BLaER1 treated with 17β-estradiol and CSF1 and Interleukin-3, amounts not matched to agents 10 nM and 100 nM (cell line): Measurements from ENCODE around the gene TTC7B.

ENCODE experiments used
- H3K27ac ChIP-seq, 11 experiments: shearing (Covaris generic); formaldehyde crosslinking; 2 replicates each; pipeline ENCODE4 v1.8.1; 2022
- H3K27me3 ChIP-seq, 11 experiments: shearing (Covaris generic); formaldehyde crosslinking; 2 replicates each; pipeline ENCODE4 v1.8.1; 2022
- H3K36me3 ChIP-seq, 11 experiments: shearing (Covaris generic); formaldehyde crosslinking; 2 replicates each; pipeline ENCODE4 v1.8.1; 2022
- H3K4me1 ChIP-seq, 10 experiments: shearing (Covaris generic); formaldehyde crosslinking; 2 replicates each; pipeline ENCODE4 v1.8.1; 2022
- H3K4me2 ChIP-seq, 11 experiments: shearing (Covaris generic); formaldehyde crosslinking; 2 replicates each; pipeline ENCODE4 v1.8.1; 2022
- H3K4me3 ChIP-seq, 10 experiments: shearing (Covaris generic); formaldehyde crosslinking; 2 replicates each; pipeline ENCODE4 v1.8.1; 2022
- H3K9ac ChIP-seq, 11 experiments: shearing (Covaris generic); formaldehyde crosslinking; 2 replicates each; pipeline ENCODE4 v1.8.1; 2022
- H3K9me3 ChIP-seq, 11 experiments: shearing (Covaris generic); formaldehyde crosslinking; replicated peaks in 1 of 11; 2 replicates each; pipeline ENCODE4 v1.8.1; 2022
- H4K20me1 ChIP-seq, 11 experiments: shearing (Covaris generic); formaldehyde crosslinking; 2 replicates each; pipeline ENCODE4 v1.8.1; 2022
- Cebpa-rat ChIP-seq, 11 experiments: shearing (Covaris generic); IDR thresholded peaks; 2 replicates each; pipeline ENCODE4 v1.8.1; 2022

The TTC7B gene

GRCh38 chr14:90613997-90614396 is 202.2 kb downstream of the TTC7B start:
- H3K27ac ChIP-seq: no peak overlapping the region
- no peaks in the 10 kb centered on the region for H3K9me3 ChIP-seq
- no peak overlapping the region for H3K9ac ChIP-seq
- H3K27me3 ChIP-seq: no peaks in the 10 kb centered on the region
- H3K36me3 ChIP-seq: peaks cover 0 to 13% (median 6%) of the 10 kb centered on the region in 11 experiments; a peak in 10 of 22 replicates
- H3K4me1 ChIP-seq: peaks cover 7 to 74% (median 14%) of the 10 kb centered on the region in 10 experiments; a peak in 19 of 20 replicates
- TF ChIP-seq Cebpa-rat (IDR thresholded peaks at IDR 0.05): no peak
- H3K4me3 ChIP-seq: no peak overlapping the region
- H3K4me2 ChIP-seq: no peak overlapping the region
- H4K20me1 ChIP-seq: no peaks in the 10 kb centered on the region

GRCh38 chr14:90613453-90613852 is 202.8 kb downstream of the TTC7B start:
- Histone ChIP-seq H3K36me3 (peaks cover 0 to 11% (median 6%) of the 10 kb centered on the region in 11 experiments; a peak in 10 of 22 replicates), H4K20me1 (no peaks in the 10 kb centered on the region), H3K4me2 (no peak overlapping the region), H3K27ac (no peak overlapping the region), H3K4me3 (no peak overlapping the region), H3K9me3 (no peaks in the 10 kb centered on the region), H3K27me3 (no peaks in the 10 kb centered on the region), H3K4me1 (peaks cover 13 to 80% (median 19%) of the 10 kb centered on the region in 10 experiments), H3K9ac (no peak overlapping the region)
- no peak for TF ChIP-seq Cebpa-rat (IDR thresholded peaks at IDR 0.05)

GRCh38 chr14:90612801-90613200 is 203.4 kb downstream of the TTC7B start:
- Histone ChIP-seq H4K20me1 (no peaks in the 10 kb centered on the region), H3K36me3 (peaks cover 0 to 9% (median 4%) of the 10 kb centered on the region in 11 experiments; a peak in 10 of 22 replicates), H3K27me3 (no peaks in the 10 kb centered on the region), H3K27ac (no peak overlapping the region), H3K4me2 (peak overlapping the region in 3 of 11 experiments; percentile 13 to 77 (median 35); a peak in 3 of 22 replicates), H3K4me1 (peaks cover 19 to 86% (median 25%) of the 10 kb centered on the region in 10 experiments), H3K4me3 (no peak overlapping the region), H3K9ac (no peak overlapping the region), H3K9me3 (no peaks in the 10 kb centered on the region)
- TF ChIP-seq Cebpa-rat (IDR thresholded peaks at IDR 0.05): no peak

- Histone ChIP-seq H3K4me1 (peaks cover 19 to 93% (median 25%) of the 10 kb centered on the region in 10 experiments), H3K4me2 (peak overlapping the region in 6 of 11 experiments; percentile 2 to 77 (median 17); a peak in 7 of 22 replicates), H3K9me3 (no peaks in the 10 kb centered on the region), H3K27me3 (no peaks in the 10 kb centered on the region), H3K4me3 (no peak overlapping the region), H3K9ac (0 out of 22 replicates have a peak overlapping the region, but pooled peaks of 1 of the 11 experiments have one; percentile 36), H4K20me1 (no peaks in the 10 kb centered on the region), H3K27ac (no peak overlapping the region; a peak in 1 of 22 replicates), H3K36me3 (peaks cover 0 to 4% (median 0%) of the 10 kb centered on the region in 11 experiments; a peak in 3 of 22 replicates)
- TF ChIP-seq Cebpa-rat (IDR thresholded peaks at IDR 0.05): no peak
These were observed 204.3 kb downstream of the TTC7B start for GRCh38 chr14:90611936-90612335.

- Histone ChIP-seq H3K27ac (no peak overlapping the region; a peak in 1 of 22 replicates), H3K4me2 (peak overlapping the region in 5 of 11 experiments; percentile 4 to 77 (median 19); a peak in 6 of 22 replicates), H3K9me3 (no peaks in the 10 kb centered on the region), H3K36me3 (peaks cover 0 to 4% (median 0%) of the 10 kb centered on the region in 11 experiments; a peak in 2 of 22 replicates), H4K20me1 (no peaks in the 10 kb centered on the region), H3K9ac (no peak overlapping the region), H3K4me1 (peaks cover 19 to 93% (median 25%) of the 10 kb centered on the region in 10 experiments), H3K27me3 (peaks cover 0 to 2% (median 0%) of the 10 kb centered on the region in 11 experiments; a peak in 1 of 22 replicates), H3K4me3 (no peak overlapping the region)
- TF ChIP-seq Cebpa-rat (IDR thresholded peaks at IDR 0.05): no peak
These were observed 204.7 kb downstream of the TTC7B start for GRCh38 chr14:90611501-90611900.

- TF ChIP-seq Cebpa-rat (IDR thresholded peaks at IDR 0.05): no peak
- Histone ChIP-seq H3K27me3 (peaks cover 0 to 12% (median 0%) of the 10 kb centered on the region in 11 experiments; a peak in 5 of 22 replicates), H4K20me1 (no peaks in the 10 kb centered on the region), H3K4me2 (peak overlapping the region in 2 of 11 experiments; percentile 26 to 77; a peak in 4 of 22 replicates), H3K36me3 (peaks cover 0 to 4% (median 0%) of the 10 kb centered on the region in 11 experiments; a peak in 2 of 22 replicates), H3K4me1 (peaks cover 24 to 93% (median 31%) of the 10 kb centered on the region in 10 experiments), H3K27ac (no peak overlapping the region), H3K9ac (no peak overlapping the region), H3K4me3 (no peak overlapping the region), H3K9me3 (no peaks in the 10 kb centered on the region)
These were observed 205.7 kb downstream of the TTC7B start for GRCh38 chr14:90610346-90611040.

GRCh38 chr14:90609376-90609775 is 206.9 kb downstream of the TTC7B start:
- peak overlapping the region in 4 of 11 experiments; percentile 48 to 87 (median 70); a peak in 6 of 22 replicates for H3K4me2 ChIP-seq
- no peak for TF ChIP-seq Cebpa-rat (IDR thresholded peaks at IDR 0.05)
- peaks cover 0 to 14% (median 0%) of the 10 kb centered on the region in 11 experiments; a peak in 5 of 22 replicates for H3K27me3 ChIP-seq
- no peaks in the 10 kb centered on the region for H3K9me3 ChIP-seq
- H3K36me3 ChIP-seq: peaks cover 0 to 4% (median 0%) of the 10 kb centered on the region in 11 experiments; a peak in 2 of 22 replicates
- H3K4me3 ChIP-seq: no peak overlapping the region
- H3K9ac ChIP-seq: no peak overlapping the region
- no peaks in the 10 kb centered on the region for H4K20me1 ChIP-seq
- peaks cover 35 to 96% (median 42%) of the 10 kb centered on the region in 10 experiments for H3K4me1 ChIP-seq
- no peak overlapping the region for H3K27ac ChIP-seq

- H3K9ac ChIP-seq: 0 out of 22 replicates have a peak overlapping the region, but pooled peaks of 1 of the 11 experiments have one; percentile 25
- no peak for TF ChIP-seq Cebpa-rat (IDR thresholded peaks at IDR 0.05)
- no peaks in the 10 kb centered on the region for H4K20me1 ChIP-seq
- H3K36me3 ChIP-seq: peaks cover 0 to 4% (median 0%) of the 10 kb centered on the region in 11 experiments; a peak in 2 of 22 replicates
- H3K27me3 ChIP-seq: peaks cover 0 to 14% (median 0%) of the 10 kb centered on the region in 11 experiments; a peak in 5 of 22 replicates
- H3K4me1 ChIP-seq: peaks cover 35 to 96% (median 42%) of the 10 kb centered on the region in 10 experiments
- H3K4me3 ChIP-seq: no peak overlapping the region
- peak overlapping the region; percentile 14 to 87 (median 48); a peak in 21 of 22 replicates for H3K4me2 ChIP-seq
- no peaks in the 10 kb centered on the region for H3K9me3 ChIP-seq
- H3K27ac ChIP-seq: peak overlapping the region in 4 of 11 experiments; percentile 23 to 42 (median 36); a peak in 6 of 22 replicates
These were observed 207.3 kb downstream of the TTC7B start for GRCh38 chr14:90608929-90609341.

GRCh38 chr14:90608281-90608680 is 207.9 kb downstream of the TTC7B start:
- H3K4me3 ChIP-seq: no peak overlapping the region
- H3K4me2 ChIP-seq: peak overlapping the region; percentile 14 to 87 (median 48); a peak in 21 of 22 replicates
- peaks cover 0 to 4% (median 0%) of the 10 kb centered on the region in 11 experiments; a peak in 1 of 22 replicates for H3K36me3 ChIP-seq
- peaks cover 0 to 14% (median 0%) of the 10 kb centered on the region in 11 experiments; a peak in 5 of 22 replicates for H3K27me3 ChIP-seq
- H3K9ac ChIP-seq: peak overlapping the region in 1 of 11 experiments; percentile 25; a peak in 1 of 22 replicates
- peaks cover 35 to 92% (median 42%) of the 10 kb centered on the region in 10 experiments for H3K4me1 ChIP-seq
- no peaks in the 10 kb centered on the region for H4K20me1 ChIP-seq
- peak overlapping the region in 4 of 11 experiments; percentile 23 to 42 (median 36); a peak in 6 of 22 replicates for H3K27ac ChIP-seq
- TF ChIP-seq Cebpa-rat (IDR thresholded peaks at IDR 0.05): no peak
- no peaks in the 10 kb centered on the region for H3K9me3 ChIP-seq
